HG02943 (cell line): ENCODE data around the gene SLC16A6.
"Not testable (repeated sequence)": the region's sequence is repeated elsewhere in the genome, so short reads cannot be mapped to it uniquely, and the experiment has no call there.

Experiments
- ATAC-seq: cut with Tn5 transposase; IDR thresholded peaks from one replicate; pipeline ENCODE4 v1.9.1; 2021; ENCODE audit warnings: mild to moderate bottlenecking, low read depth, moderate library complexity; ENCODE audit not compliant: unreplicated experiment

The SLC16A6 gene

GRCh38 chr17:68290955-68291835 is at the start of gene SLC16A6, which contains the start of gene ARSG:
SLC16A6 (minus strand) TSS chr17:68291127; CDS start chr17:68278320, 12,807 bp downstream.
ARSG (plus strand) TSS chr17:68291495; CDS start chr17:68307494, 15,999 bp downstream.
- peak; percentile 44 for ATAC-seq

GRCh38 chr17:68334393-68334792 is 43.5 kb upstream of the SLC16A6 start:
- ATAC-seq = no peak

- ATAC-seq = not testable (repeated sequence)
Measured at GRCh38 chr17:68331932-68332331, 41.0 kb upstream of the SLC16A6 start.

GRCh38 chr17:68329331-68329730 is 38.4 kb upstream of the SLC16A6 start:
- no peak for ATAC-seq

- ATAC-seq = no peak
Measured at GRCh38 chr17:68328676-68329075, 37.7 kb upstream of the SLC16A6 start.

GRCh38 chr17:68327823-68328557 is 37.1 kb upstream of the SLC16A6 start:
- no peak for ATAC-seq

- ATAC-seq = no peak
Measured at GRCh38 chr17:68326681-68327080, 35.8 kb upstream of the SLC16A6 start.

GRCh38 chr17:68325961-68326360 is 35.0 kb upstream of the SLC16A6 start:
- no peak for ATAC-seq

- no peak for ATAC-seq
Measured at GRCh38 chr17:68324654-68325336, 33.9 kb upstream of the SLC16A6 start.

- ATAC-seq = no peak
Measured at GRCh38 chr17:68324114-68324513, 33.2 kb upstream of the SLC16A6 start.

GRCh38 chr17:68322630-68323029 is 31.7 kb upstream of the SLC16A6 start:
- no peak for ATAC-seq

GRCh38 chr17:68321556-68321954 is 30.6 kb upstream of the SLC16A6 start:
- ATAC-seq = no peak

GRCh38 chr17:68320943-68321555 is 30.1 kb upstream of the SLC16A6 start:
- ATAC-seq = no peak

GRCh38 chr17:68320311-68320865 is 29.5 kb upstream of the SLC16A6 start:
- no peak for ATAC-seq

- ATAC-seq = peak; percentile 74
Measured at GRCh38 chr17:68319410-68320162, 28.7 kb upstream of the SLC16A6 start.

GRCh38 chr17:68318103-68318991 is 27.4 kb upstream of the SLC16A6 start:
- ATAC-seq = no peak

GRCh38 chr17:68317458-68317857 is 26.5 kb upstream of the SLC16A6 start:
- no peak for ATAC-seq

GRCh38 chr17:68315930-68316329 is 25.0 kb upstream of the SLC16A6 start:
- no peak for ATAC-seq
